HT-29 (cell line): ENCODE data around the gene NAALADL2. TPM values are rescaled to one million over a fixed set of nuclear protein-coding genes. Genes with fewer than 3 reads are reported as not detected.
A peak's percentile ranks its signal among the peaks of the same experiment; 100 is the strongest.
"Not testable (repeated sequence)": the region's sequence is repeated elsewhere in the genome, so short reads cannot be mapped to it uniquely, and the experiment has no call there.

Source experiments
- DNase-seq: peaks from one replicate; pipeline ENCODE4 v3.0.0-alpha.2; 2015; ENCODE audit warnings: low spot score
- total RNA-seq: library from RNA; depleted of rRNA; stranded (reverse); fragments of >200 nt; shearing (Covaris generic); gene quantifications from 2 replicates; pipeline ENCODE4 v1.2.3, GENCODE V29; 2014

The NAALADL2 gene
- total RNA-seq, 1 experiment from 2014 or later = 9.4 TPM

GRCh38 chr3:175070946-175071345, 211.8 kb downstream of the NAALADL2 start:
- peak; percentile 60 for DNase-seq

DNA sequence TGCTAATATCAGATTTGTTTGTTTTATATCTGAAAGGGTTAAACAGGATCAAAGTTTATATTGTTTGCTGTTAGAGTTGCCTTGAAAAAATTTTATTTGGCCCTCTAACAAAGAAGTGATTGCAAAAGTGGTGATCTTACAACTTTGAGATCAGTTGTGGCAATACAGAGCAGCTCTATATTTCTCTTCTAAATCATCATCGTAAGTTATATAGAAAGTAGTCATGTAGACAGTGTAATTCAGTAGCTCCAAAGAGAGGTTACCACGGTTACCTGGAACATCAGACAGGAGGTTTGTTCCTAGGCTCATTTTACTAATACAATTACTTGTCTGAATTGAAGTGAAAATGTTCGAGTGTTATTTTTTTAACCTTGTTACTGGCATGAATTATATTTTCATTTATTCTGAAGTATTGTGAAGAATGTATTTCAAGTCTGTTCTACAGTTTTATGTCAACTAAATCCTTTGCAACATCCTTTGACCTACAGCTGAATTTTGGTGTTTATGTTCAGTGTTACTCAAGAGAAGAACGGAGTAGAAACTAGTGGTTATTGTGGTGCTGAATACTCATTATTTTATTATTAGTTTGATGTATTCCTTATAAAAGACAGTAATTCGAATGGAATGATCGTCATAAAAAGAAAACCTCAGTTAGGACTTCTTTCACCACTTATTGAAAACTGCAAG, 214.2 kb downstream of the NAALADL2 start:
- no peak for DNase-seq

GRCh38 chr3:175075269-175075668, 216.1 kb downstream of the NAALADL2 start:
- no peak for DNase-seq

GRCh38 chr3:175077216-175077615, 218.1 kb downstream of the NAALADL2 start:
- DNase-seq = no peak

DNA sequence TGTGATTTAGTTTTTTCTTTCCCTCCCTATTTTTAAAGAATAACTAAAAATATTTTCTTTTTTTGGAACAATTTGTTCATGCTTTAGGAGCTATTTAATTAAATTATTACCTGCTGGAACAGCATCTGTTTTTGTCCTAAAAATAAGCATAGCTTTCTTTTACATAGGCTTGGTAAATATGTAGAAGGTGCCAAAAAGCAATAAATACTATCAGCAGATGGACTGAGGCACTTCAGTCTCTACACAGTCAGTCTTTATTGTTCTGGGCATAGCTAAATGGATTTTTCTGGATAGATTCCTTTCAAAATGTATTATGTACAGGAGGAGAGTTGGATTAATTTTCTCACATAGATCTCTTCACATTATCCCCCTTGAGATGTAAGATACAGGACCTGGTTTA, 223.5 kb downstream of the NAALADL2 start:
- no peak for DNase-seq

GRCh38 chr3:175087128-175087527, 228.0 kb downstream of the NAALADL2 start:
- DNase-seq = not testable (repeated sequence)

GRCh38 chr3:175088766-175089380, 229.7 kb downstream of the NAALADL2 start:
- no peak for DNase-seq

DNA sequence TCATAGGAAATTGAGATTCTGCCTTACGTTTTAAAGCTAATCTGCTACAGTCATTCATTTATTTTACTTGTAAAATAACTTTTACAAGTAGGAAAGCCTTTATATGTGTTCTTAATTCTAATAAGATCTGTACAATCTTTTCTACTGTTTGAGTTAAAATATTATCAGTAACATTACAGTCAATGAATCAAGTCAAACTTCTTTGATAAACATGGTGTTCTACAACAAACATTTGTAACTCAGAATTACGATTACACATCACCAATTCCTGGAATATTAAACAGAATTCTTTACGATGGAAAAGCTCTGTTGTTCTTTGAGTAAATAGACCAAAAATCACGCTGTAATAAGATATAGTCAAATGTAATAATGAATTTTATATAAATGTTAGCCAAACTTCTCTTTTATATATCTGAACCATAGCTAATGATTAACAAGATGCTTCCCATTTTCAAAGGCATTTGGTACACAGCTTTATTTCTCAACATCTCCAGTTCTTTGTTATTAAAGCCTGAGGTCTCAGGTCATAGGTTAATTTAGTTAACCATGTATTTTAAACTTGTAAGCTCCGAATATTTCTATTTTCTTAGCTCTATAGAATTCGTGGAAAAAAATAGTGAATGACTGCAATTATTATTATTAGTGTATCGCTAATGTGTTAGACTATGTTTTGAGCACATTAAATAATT, 232.4 kb downstream of the NAALADL2 start:
- peak; percentile 24 for DNase-seq

DNA sequence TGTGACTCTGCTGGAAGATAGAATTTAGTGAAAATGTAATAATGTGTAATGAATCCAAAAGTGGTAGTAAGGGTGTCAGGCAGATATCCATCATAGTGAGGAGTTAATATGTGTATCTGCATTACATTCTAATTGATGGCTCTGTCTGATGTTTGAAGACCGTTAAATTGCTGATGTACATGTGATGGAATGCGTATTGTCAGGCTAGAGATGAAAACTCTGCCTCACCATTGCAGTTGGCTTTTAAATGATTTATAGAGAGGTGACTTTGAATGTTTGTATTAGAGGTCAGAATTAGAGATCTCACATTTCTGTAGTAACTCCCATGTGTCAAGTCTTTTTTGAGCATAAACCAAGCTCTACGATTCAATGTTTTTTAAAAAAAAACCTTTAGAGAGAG, 234.6 kb downstream of the NAALADL2 start:
- DNase-seq = no peak

GRCh38 chr3:175094344-175094743, 235.2 kb downstream of the NAALADL2 start:
- no peak for DNase-seq

- DNase-seq = no peak
Measured at GRCh38 chr3:175098644-175099043, 239.5 kb downstream of the NAALADL2 start.

GRCh38 chr3:175102161-175102560, 243.0 kb downstream of the NAALADL2 start:
- no peak for DNase-seq

DNA sequence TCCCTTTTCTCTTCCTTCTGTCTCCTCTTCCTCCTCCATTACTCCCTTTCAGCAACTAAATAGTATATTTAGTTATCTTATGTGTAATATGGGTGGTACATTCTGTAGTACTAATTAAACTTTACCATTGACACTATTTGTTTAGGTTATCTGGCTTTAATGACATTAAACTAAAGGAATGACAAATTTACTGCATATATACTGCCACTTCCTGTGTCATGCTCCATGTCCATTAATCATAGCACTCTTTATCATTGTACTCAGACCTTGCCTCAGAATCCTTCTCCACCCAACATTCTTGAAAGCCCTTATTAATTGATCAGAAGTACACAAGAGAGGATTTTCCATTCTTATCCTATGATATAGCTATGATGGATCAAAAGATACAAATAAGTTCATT, 244.2 kb downstream of the NAALADL2 start:
- peak; percentile 75 for DNase-seq

DNA sequence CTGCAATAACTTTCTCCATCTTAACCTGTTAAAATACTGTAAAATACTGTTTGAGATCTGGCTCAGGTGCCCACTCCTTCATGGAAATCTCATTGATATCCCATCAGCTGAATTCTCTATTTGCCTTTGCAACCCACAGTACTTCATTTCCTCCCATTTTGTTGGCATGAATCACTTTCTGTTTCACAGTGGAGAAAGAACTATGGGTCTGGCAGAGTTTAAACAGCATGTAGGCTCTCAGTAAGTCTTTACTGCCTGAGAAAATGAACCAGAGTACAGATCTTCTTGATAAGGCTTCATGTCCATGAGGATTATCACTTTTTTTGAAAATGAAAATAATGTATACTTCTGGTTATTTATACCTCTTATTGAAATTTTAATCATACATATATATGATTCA, 245.9 kb downstream of the NAALADL2 start:
- DNase-seq = no peak

- no peak for DNase-seq
Measured at GRCh38 chr3:175107231-175107630, 248.1 kb downstream of the NAALADL2 start.

- DNase-seq = no peak
Measured at GRCh38 chr3:175107995-175108394, 248.9 kb downstream of the NAALADL2 start.

GRCh38 chr3:175108613-175109151, 249.5 kb downstream of the NAALADL2 start:
- DNase-seq = no peak

DNA sequence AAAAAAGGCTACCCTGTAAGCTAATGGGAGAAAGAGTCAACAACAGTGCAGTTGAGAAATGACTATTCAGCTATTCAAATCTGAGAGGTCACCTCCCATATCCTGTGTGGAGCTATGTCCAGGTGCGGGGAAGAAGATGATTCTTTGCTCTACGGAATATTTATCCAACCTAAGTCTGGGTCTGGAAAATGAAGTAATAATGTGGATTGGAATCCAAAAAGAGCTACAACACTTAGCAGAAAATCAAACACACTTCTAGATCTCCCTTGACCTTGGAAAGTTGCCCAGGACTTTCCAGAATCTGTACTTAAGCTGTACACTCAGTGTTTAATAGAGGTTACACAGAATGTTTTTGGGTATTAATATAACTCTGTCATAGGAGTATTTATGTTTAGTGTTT, 251.9 kb downstream of the NAALADL2 start:
- DNase-seq = no peak

DNA sequence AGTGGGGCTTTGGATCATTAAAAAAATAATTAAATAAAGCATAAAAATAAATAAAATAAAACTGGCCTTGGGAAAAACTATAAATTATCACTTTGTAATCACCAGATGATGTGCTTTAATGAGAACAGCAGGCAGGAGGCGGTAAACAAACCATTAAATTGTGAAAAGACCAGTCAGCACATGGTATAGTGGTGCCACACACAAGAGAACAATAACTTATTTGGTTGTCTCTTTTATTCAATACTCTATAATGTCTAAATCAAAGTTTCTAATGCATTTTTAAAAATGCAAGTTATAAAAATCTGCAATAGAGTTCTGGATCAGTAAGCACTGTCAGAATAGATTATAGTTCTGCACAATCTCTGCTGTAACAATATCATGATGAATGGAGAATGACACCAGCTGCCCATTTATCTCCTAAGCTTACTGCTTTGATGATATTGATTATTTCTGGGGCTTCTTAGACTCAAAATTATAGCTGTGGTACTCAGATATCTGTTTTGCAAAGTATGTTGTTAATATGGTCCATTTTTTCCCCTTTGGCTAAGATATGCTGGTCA, 259.3 kb downstream of the NAALADL2 start:
- no peak for DNase-seq

GRCh38 chr3:175121225-175121624, 262.1 kb downstream of the NAALADL2 start:
- peak; percentile 76 for DNase-seq

- DNase-seq = no peak
Measured at GRCh38 chr3:175127075-175127662, 268.0 kb downstream of the NAALADL2 start.

DNA sequence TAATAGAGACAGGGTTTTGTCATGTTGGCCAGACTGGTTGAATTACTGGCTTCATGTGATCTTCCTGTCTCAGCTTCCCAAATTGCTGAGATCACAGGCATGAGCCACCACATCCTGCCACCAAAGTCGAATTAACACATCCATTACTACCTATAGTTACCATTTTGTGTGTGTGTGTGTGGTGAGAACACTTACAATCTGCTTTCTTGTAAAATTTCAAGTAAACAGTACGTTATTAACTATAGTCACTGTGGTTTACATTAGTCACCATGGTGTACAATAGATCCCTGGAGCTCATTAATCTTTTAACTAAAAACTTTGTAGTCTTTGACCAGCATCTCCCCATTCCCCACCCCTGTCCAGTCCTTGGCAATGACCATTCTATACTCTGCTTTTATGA, 270.0 kb downstream of the NAALADL2 start:
- no peak for DNase-seq
